HuH-7.5 (cell line): ENCODE data around the gene ANKS1B.
"Not testable (repeated sequence)": the region's sequence is repeated elsewhere in the genome, so short reads cannot be mapped to it uniquely, and the experiment has no call there.

Experiments
- DNase-seq: peaks from one replicate; pipeline ENCODE4 v3.0.0; 2011; ENCODE audit warnings: low spot score

ANKS1B gene

DNA sequence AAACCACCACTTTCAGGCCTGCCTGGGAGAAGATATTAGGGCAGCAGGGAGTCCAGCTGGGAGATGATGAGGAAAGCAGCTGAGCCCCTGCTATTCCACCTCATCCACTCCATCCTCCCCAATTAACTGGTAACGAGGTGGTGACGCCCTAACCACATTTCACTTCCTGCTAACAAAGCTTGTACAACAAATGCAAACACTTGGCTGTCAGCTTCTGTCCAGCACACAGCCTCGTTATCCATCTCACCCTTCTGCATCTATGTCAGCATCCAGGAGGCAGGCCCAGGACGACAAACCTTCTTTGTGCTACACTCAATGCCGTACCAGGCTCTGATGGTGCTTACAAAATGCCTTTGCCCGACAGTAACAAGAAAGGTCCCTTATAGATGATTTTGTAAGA is 1114.2 kb downstream of the ANKS1B start:
- no peak for DNase-seq

DNA sequence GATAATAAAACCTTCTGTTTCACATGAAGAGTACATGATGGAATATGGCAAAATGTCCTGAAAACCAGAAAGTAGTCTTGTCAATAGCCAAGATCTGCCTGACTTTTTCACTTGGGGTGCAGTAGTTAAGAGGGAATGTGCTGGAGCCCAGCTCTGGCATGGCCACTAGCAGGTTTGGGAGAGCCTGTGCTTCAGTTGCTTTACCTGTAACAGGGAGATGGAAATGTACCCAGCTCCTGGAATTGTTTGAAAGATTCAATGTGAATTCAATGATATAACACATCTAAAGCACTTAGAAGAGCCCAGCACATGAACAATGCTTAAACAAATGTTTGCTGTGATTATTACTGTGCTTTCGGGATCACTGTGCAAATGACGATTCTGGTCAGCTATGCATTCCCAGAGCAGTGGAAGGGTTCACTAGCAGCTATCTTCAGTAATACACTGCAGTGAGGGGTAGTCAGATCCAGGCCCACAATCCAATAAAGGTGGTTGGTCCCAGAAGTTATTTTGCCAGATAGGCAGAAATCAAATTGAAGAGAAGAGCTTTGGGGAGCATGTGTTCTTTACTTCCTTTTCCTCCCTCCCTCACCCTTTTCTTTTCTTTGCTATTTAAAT is 1114.7 kb downstream of the ANKS1B start:
- DNase-seq: no peak

GRCh38 chr12:98868538-98868937 is 1116.2 kb downstream of the ANKS1B start:
- no peak for DNase-seq

- no peak for DNase-seq
Observed at GRCh38 chr12:98868076-98868475, 1116.7 kb downstream of the ANKS1B start.

DNA sequence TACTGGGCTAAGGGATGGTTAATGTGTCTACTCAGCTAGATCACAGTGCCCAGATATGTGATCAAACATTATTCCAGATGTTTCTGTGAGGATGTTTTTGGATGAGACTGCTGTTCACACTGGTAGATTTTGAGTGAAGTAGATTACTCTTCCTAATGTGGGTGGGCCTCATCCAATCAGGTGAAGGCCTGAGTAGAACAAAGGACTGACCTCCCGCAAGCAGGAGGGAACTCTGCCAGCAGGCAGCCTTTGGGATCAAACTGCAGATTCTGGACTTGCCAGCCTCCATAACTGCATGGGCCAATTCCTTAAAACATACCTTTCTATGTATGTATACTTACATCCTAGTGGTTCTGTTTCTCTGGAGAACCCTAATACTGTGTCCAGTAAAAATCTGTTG is 1120.4 kb downstream of the ANKS1B start:
- no peak for DNase-seq

DNA sequence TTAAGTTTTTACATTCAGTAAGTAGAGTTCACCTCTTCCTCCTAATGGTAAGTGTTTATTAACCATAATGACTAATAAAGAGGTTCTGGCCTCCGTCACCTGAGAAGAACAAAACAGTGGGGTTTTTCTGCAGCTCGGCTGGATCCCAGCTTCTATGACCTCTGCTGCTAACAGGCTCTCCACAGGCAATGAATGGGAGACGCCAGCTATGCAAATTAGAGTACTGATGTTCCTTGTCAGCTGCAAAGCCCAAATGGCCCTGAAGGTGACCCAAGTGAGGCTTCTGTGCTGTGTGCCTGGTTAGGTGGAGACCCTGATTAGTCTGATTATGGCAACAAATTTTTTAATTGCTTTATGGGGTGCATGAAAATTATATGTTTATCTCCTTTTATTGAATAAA is 1121.6 kb downstream of the ANKS1B start:
- no peak for DNase-seq

DNA sequence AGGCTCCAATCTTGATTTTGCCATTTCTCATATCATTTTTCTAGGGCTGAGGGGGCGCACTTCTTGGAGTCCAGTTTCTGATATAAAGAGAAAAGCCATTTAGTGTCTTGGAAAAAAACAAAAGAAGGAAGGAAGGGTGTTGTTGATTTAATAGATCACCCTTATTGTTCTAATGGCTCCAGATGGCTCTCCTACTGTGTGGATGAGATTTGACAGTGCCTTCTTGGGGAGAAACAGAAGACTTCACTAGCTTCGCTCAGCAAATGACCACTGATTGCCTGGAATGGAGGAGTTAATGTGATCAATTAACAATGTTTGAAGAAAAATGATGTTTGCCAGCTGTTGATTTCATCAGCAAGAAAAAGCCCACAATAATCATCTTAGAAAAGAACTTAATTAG is 1123.5 kb downstream of the ANKS1B start:
- no peak for DNase-seq

DNA sequence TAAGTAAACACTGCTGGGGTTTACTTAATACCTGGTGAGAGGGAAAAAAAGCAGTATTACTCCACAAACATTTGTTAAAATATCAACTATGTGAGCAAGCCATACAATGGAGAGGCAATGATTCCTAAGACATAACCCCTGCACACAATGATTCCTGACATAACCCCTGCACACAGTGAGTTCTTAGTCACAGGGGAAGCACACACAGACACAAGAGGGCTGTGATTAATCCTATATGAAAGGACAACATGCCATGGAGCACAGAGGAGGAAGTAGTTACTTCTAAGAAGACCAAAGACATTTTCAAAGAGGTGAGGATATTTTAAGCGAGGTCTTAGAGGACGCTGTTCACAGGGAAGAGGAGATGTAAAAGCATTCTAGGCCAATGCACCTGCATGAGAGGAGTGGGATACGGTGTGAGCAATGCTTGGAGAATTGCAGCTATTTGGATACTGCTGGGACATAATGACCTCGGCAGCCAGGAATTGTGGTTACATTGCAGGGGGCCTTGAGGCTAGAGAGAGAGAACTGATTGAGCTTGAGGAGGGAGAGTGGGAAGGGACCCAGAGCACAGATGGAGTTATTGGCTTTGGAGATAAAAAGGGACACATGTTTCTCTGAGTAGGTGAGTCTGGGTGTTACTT is 1127.7 kb downstream of the ANKS1B start:
- no peak for DNase-seq

DNA sequence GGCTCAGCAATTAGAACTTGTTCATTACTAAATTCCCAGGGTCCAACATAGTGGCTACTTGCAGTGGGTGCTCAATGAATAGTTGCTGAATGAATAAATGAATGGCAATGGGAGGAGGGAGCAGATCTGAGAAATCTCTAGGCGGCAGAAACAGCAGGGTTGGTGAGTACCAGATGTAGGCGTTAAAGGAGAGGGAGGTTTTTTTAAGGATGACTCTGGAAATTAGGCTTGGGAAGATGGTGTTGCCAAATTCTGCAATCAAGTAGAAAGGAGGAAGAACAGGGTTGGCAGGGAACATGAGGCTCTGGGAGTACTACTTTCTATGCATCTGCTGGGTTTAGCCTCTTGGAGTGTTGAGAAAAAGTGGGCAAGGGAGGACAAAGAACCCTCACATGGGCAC is 1132.6 kb downstream of the ANKS1B start:
- DNase-seq: no peak

DNA sequence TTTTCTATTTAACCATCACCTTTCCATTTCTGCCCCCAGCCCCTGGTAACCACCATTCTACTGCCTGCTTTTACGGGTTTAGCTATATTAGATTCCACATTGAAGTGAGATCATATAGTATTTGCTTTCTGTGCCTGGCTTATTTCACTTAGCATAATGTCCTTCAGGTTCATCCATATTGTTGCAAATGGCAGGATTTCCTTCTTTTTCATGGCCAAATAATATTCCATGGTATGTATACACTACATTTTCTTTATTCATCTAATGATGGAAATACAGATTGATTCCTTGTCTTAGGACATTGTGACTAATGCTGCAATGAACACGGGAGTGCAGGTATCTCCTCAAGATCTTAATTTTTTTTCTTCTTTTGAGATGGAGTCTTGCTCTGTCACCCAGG is 1137.5 kb downstream of the ANKS1B start:
- DNase-seq: no peak

DNA sequence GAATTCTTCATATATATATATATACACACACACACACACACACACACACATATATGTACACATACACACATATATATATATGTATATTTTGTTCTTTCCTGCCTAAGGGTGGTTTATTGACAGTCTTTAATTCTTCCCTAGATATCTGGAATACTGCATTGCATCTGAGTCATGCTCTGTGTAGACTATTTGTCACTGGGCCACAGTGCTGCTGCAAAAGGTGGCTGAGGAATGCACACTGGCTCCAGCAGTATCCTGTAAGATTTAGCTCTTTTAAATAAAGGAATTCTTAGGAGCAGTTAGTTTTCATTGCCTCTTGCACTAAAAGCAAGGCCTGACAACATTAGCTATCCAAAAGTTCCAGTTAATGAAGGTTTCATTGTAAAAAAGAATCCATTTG is 1138.8 kb downstream of the ANKS1B start:
- DNase-seq: no peak

DNA sequence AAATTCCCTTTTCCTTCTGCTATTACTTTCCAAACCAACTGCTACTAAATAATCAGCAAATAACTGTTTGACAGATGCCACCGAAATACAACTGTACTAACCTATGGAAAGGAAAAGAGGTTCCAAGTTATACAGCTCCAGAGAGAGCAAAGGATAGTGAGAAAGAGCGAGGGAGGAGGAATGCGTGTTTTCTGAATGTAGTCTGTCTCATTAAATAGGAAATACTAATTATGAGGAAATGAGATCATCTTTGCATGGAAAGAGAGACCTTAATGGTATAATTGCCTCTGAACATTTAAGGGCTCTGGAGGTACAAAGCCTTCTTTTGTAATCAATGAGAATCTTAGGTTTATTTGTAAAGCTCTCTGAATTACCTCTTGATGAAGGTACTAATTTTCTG is 1144.4 kb downstream of the ANKS1B start:
- no peak for DNase-seq

DNA sequence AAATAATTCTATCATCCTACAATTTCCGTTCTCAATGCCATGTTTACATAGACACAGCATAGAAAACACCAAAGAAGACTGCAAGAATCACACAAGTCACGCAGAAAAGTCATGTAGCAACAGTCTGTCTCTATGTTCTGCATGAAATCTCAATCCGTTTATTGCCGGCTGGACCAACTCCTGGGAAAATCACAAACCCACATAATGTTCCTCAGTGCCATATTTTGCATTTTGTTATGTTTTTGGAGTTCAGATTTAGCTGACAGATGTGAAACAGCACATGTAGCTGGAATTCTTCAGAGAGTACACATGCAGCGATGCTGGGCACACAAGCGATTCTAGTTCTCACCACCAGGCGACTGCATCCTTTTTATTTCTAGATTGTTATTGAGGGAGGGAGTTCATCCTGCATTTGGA is 1146.5 kb downstream of the ANKS1B start:
- no peak for DNase-seq

DNA sequence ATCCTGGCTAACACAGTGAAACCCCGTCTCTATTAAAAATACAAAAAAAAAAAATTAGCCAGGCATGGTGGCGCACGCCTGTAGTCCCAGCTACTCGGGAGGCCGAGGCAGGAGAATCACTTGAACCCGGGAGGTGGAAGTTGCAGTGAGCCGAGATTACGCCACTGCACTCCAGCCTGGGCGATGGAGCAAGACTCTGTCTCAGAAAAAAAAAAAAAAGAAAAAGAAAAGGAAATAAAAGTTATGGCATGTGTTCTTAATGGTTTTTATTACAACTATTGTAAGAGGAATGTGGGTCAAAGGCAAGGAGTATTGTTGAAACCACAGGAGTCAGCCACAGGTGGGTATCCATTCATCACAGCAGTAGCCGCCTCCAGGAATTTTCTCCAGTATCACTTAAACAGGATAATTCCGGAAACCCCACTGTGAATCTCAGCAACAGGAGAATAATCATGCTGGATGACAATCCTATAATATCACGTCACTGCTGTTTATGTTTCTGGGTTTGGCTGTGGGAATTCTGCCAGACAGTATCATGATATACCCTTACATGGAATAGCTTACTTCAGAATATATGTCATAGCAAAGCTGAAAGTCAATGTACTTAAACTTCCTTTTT is 1147.5 kb downstream of the ANKS1B start:
- not testable (repeated sequence) for DNase-seq

- DNase-seq: no peak
Observed at GRCh38 chr12:98830657-98831056, 1154.1 kb downstream of the ANKS1B start.

- DNase-seq: no peak
Observed at GRCh38 chr12:98828802-98829600, 1155.7 kb downstream of the ANKS1B start.

DNA sequence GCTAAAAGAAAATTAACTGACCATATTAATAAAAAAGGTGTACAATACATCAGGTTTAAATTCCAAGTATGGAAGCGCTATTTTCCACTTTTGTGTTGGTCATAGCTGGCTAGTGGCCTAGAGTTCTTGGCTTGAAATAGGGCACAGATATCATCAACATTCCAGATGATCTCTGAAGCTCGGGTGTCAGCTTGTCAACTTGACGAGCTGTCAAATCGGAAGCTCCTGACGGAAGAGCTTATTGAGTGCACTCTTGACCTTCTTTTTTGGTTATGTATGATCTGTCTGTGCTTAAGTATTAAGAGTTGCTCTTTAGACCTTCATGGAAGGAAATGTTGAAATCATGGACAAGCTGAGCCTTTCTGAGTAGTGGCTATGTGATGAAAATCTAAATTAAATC is 1161.7 kb downstream of the ANKS1B start:
- no peak for DNase-seq

DNA sequence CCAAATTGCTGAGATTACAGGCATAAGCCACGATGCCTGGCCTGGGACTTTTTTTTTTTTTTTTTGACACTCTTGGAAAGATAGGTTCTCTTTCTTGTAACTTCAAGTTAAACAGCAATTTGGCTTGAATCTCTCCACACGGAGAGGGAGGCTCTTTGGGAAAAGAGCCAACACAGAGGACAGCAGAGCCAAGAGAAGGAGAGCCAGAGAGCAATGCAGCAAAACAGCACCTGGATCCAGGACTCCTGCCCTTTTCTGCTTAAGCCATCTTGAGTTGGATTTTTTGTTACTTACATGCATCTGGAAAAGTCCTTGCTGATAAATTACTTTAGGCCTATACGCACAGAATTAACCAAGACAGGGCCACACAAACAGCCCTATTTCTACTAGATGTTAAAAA is 1162.9 kb downstream of the ANKS1B start:
- DNase-seq: no peak

GRCh38 chr12:98821232-98821631 is 1163.5 kb downstream of the ANKS1B start:
- DNase-seq: no peak

DNA sequence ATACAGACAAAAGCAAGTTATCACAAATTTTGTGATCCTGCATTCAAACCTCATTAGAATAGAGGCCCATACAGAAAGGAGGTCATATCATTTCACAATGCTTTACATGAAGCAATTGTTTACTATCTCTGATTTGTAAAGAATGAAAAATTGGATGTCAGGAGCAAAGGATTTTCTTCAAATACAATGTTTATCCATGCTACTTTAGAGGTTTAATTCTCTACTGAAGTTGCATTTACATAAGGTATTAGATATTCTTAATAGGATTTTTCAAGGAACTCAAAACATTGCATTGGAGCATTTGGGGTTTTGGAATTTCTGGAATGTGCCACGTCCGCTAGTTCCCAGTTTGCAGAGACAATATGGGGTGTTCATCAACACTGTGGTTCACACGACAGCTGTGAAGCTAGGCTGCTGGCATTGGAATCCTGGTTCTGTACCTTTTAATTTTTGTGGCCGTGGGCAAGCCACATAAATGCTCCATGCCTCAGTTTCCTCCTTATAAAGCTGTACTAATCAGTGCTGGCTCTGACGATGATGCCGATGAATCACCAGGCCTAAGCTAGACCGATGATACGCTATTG is 1164.8 kb downstream of the ANKS1B start:
- DNase-seq: no peak

- DNase-seq: no peak
Observed at GRCh38 chr12:98819071-98819470, 1165.7 kb downstream of the ANKS1B start.

DNA sequence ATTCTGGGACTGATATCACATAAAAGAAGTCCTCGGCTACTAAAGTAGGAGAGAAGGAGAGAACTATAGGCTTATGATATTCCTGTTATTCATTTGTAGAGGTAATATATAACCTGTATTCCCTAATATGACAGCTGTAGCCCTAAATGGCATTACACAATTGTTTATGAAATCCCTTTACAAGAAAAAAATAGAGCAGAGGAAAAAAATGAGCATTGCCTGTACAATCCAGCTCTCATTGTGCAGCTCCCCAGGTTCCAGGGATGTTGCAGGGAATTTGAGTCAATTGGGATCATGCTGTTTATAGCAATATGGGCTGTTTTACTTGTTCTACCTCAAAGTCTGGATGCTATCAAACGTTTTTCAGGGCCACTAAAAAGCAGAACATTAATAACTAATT is 1166.5 kb downstream of the ANKS1B start:
- DNase-seq: no peak

DNA sequence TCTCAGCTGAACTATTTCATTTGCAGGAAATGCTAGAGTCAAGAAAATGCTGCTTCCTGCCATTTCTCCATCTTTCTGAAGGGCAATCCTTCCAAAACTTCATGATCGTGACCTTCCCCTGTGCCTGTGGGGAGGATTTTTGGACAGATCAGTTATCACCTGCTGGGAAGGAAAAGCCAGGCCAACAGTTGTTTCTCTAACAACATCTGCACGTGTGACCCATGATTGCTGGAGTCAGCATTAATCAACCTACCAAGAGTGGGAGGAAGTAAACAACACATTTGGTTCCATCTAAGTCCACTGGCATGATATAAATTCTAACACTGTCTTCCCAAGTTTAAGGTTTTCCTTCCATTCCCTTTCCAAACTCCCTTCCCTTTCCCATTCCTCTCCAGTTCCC is 1167.0 kb downstream of the ANKS1B start:
- DNase-seq: no peak
